ENCODE measurements around the gene DLST. TPM values are rescaled to one million over a fixed set of nuclear protein-coding genes. Genes with fewer than 3 reads are reported as not detected.
"Not testable (repeated sequence)": the region's sequence is repeated elsewhere in the genome, so short reads cannot be mapped to it uniquely, and the experiment has no call there.

DLST gene
- polyA plus RNA-seq, 1 donor (not counting 4 experiments of a cell fraction or from before 2014, with no cell fraction given), result 114 TPM

- no peaks in the 10 kb centered on the region for H3K9me3 ChIP-seq (ENCODE audit: control insufficient read depth, low read depth, low read length)
- no peaks in the 10 kb centered on the region for H3K27me3 ChIP-seq (ENCODE audit: control insufficient read depth, extremely low read depth, insufficient read depth, low read length)
- H3K36me3 ChIP-seq (ENCODE audit: control insufficient read depth in 2 of 2, extremely low read depth in 1 of 2, insufficient read depth in 2 of 2, low read length in 2 of 2), result no peaks in the 10 kb centered on the region
- FAIRE-seq (no peak), DNase-seq (ENCODE audit: low read depth, low spot score) (no peak)
- no peaks in the 10 kb centered on the region for H3K9me1 ChIP-seq (ENCODE audit: control insufficient read depth, extremely low read depth, insufficient read depth, low read length)
- H3K27ac ChIP-seq (ENCODE audit: control insufficient read depth, insufficient read depth, low read length), result no peak overlapping the region
- H2AFZ ChIP-seq (ENCODE audit: control insufficient read depth, low read length), result no peak overlapping the region
- H3K9ac ChIP-seq (ENCODE audit: control insufficient read depth, extremely low read depth, insufficient read depth, low read length), result no peak overlapping the region
- no peak overlapping the region for H3K4me2 ChIP-seq (ENCODE audit: control insufficient read depth, extremely low read depth, insufficient read depth, low read depth, low read length)
- TF ChIP-seq EZH2 (IDR thresholded peaks at IDR 0.05; ENCODE audit: low read length) (no peak), CTCF (optimal IDR thresholded peaks at IDR 0.05 in 1 of 3, IDR thresholded peaks at IDR 0.05 in 1 of 3, conservative IDR thresholded peaks at IDR 0.05 in 1 of 3; ENCODE audit: extremely low read depth in 1 of 3, insufficient read depth in 2 of 3, low read length in 3 of 3) (no peak)
- no peaks in the 10 kb centered on the region for H4K20me1 ChIP-seq (ENCODE audit: control insufficient read depth, extremely low read depth, insufficient read depth, low read length)
- dilution Hi-C loops (cut with MboI; ENCODE audit: extremely low pct_ligation_motif_present, low sequenced_read_pairs), result no loop called here
- no peaks in the 10 kb centered on the region for H3K79me2 ChIP-seq (ENCODE audit: control insufficient read depth, insufficient read depth, low read length)
- H3K4me3 ChIP-seq (ENCODE audit: control insufficient read depth in 2 of 3, extremely low read depth in 1 of 3, insufficient read depth in 2 of 3, low read depth in 1 of 3, low read length in 3 of 3), result no peak overlapping the region
- H3K4me1 ChIP-seq (ENCODE audit: control insufficient read depth, extremely low read depth, insufficient read depth, low read length), result peaks cover 3% of the 10 kb centered on the region
These were observed 50.7 kb downstream of the DLST start for GRCh38 chr14:74932401-74932901.

GRCh38 chr14:74932936-74933335 lies 51.2 kb downstream of the DLST start:
- H3K4me2 ChIP-seq (ENCODE audit: control insufficient read depth, extremely low read depth, insufficient read depth, low read depth, low read length); dilution Hi-C loops (cut with MboI; ENCODE audit: extremely low pct_ligation_motif_present, low sequenced_read_pairs); H3K27ac ChIP-seq (ENCODE audit: control insufficient read depth, insufficient read depth, low read length); H3K4me3 ChIP-seq (ENCODE audit: control insufficient read depth in 2 of 3, extremely low read depth in 1 of 3, insufficient read depth in 2 of 3, low read depth in 1 of 3, low read length in 3 of 3); H3K36me3 ChIP-seq (ENCODE audit: control insufficient read depth in 2 of 2, extremely low read depth in 1 of 2, insufficient read depth in 2 of 2, low read length in 2 of 2); FAIRE-seq; H3K9me1 ChIP-seq (ENCODE audit: control insufficient read depth, extremely low read depth, insufficient read depth, low read length); H3K9ac ChIP-seq (ENCODE audit: control insufficient read depth, extremely low read depth, insufficient read depth, low read length); H4K20me1 ChIP-seq (ENCODE audit: control insufficient read depth, extremely low read depth, insufficient read depth, low read length); H3K4me1 ChIP-seq (ENCODE audit: control insufficient read depth, extremely low read depth, insufficient read depth, low read length); H3K9me3 ChIP-seq (ENCODE audit: control insufficient read depth, low read depth, low read length); H2AFZ ChIP-seq (ENCODE audit: control insufficient read depth, low read length); H3K27me3 ChIP-seq (ENCODE audit: control insufficient read depth, extremely low read depth, insufficient read depth, low read length); H3K79me2 ChIP-seq (ENCODE audit: control insufficient read depth, insufficient read depth, low read length); DNase-seq (ENCODE audit: low read depth, low spot score): not testable (repeated sequence)

- no peak for TF ChIP-seq EZH2 (IDR thresholded peaks at IDR 0.05; ENCODE audit: low read length)
- TF ChIP-seq CTCF (optimal IDR thresholded peaks at IDR 0.05 in 1 of 3, IDR thresholded peaks at IDR 0.05 in 1 of 3, conservative IDR thresholded peaks at IDR 0.05 in 1 of 3; ENCODE audit: extremely low read depth in 1 of 3, insufficient read depth in 2 of 3, low read length in 3 of 3), result no peak
- no peak for FAIRE-seq
- no peaks in the 10 kb centered on the region for H3K9me3 ChIP-seq (ENCODE audit: control insufficient read depth, low read depth, low read length)
These were observed 52.3 kb downstream of the DLST start for GRCh38 chr14:74934041-74934440.

More at GRCh38 chr14:74934041-74934440, 52.3 kb downstream of the DLST start:
- Histone ChIP-seq H3K27ac (ENCODE audit: control insufficient read depth, insufficient read depth, low read length) (no peak overlapping the region), H3K4me3 (ENCODE audit: control insufficient read depth in 2 of 3, extremely low read depth in 1 of 3, insufficient read depth in 2 of 3, low read depth in 1 of 3, low read length in 3 of 3) (no peak overlapping the region), H3K4me1 (ENCODE audit: control insufficient read depth, extremely low read depth, insufficient read depth, low read length) (peaks cover 1% of the 10 kb centered on the region), H3K9me1 (ENCODE audit: control insufficient read depth, extremely low read depth, insufficient read depth, low read length) (no peaks in the 10 kb centered on the region), H3K9ac (ENCODE audit: control insufficient read depth, extremely low read depth, insufficient read depth, low read length) (no peak overlapping the region), H4K20me1 (ENCODE audit: control insufficient read depth, extremely low read depth, insufficient read depth, low read length) (no peaks in the 10 kb centered on the region), H3K27me3 (ENCODE audit: control insufficient read depth, extremely low read depth, insufficient read depth, low read length) (no peaks in the 10 kb centered on the region), H3K36me3 (ENCODE audit: control insufficient read depth in 2 of 2, extremely low read depth in 1 of 2, insufficient read depth in 2 of 2, low read length in 2 of 2) (no peaks in the 10 kb centered on the region), H3K79me2 (ENCODE audit: control insufficient read depth, insufficient read depth, low read length) (no peaks in the 10 kb centered on the region), H3K4me2 (ENCODE audit: control insufficient read depth, extremely low read depth, insufficient read depth, low read depth, low read length) (no peak overlapping the region), H2AFZ (ENCODE audit: control insufficient read depth, low read length) (no peak overlapping the region)
- DNase-seq (ENCODE audit: low read depth, low spot score), result no peak
- dilution Hi-C loops (cut with MboI; ENCODE audit: extremely low pct_ligation_motif_present, low sequenced_read_pairs), result no loop called here
